Measurements from ENCODE around the gene PCGF6. TPM values are rescaled to one million over a fixed set of nuclear protein-coding genes. Genes with fewer than 3 reads are reported as not detected.
"Not testable (repeated sequence)": the region's sequence is repeated elsewhere in the genome, so short reads cannot be mapped to it uniquely, and the experiment has no call there.

The PCGF6 gene, protein sequence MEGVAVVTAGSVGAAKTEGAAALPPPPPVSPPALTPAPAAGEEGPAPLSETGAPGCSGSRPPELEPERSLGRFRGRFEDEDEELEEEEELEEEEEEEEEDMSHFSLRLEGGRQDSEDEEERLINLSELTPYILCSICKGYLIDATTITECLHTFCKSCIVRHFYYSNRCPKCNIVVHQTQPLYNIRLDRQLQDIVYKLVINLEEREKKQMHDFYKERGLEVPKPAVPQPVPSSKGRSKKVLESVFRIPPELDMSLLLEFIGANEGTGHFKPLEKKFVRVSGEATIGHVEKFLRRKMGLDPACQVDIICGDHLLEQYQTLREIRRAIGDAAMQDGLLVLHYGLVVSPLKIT
- 15.7 TPM for polyA plus RNA-seq (ENCODE audit: insufficient read length)
- long read RNA-seq, donor 1, partial matches to known transcripts, result 0 of 6 reads
- long read RNA-seq, donor 1, other reads (novel, unspliced or antisense), result 0 of 6 reads
- long read RNA-seq, donor 2, partial matches to known transcripts, result 6 of 20 reads
- long read RNA-seq, donor 2, other reads (novel, unspliced or antisense), result 13 of 20 reads
- long read RNA-seq, donor 3, partial matches to known transcripts, result 0 of 3 reads
- long read RNA-seq, donor 3, other reads (novel, unspliced or antisense), result 0 of 3 reads
- long read RNA-seq, donor 4, result 0 reads
- long read RNA-seq, donor 5, partial matches to known transcripts, result 6 of 10 reads
- long read RNA-seq, donor 5, other reads (novel, unspliced or antisense), result 0 of 10 reads
- long read RNA-seq, donor 6, transcript PCGF6-202 (10 exons, 2,230 nt), result major isoform, 6 of 6 reads
- long read RNA-seq, donor 6, partial matches to known transcripts, result 0 of 6 reads
- long read RNA-seq, donor 6, other reads (novel, unspliced or antisense), result 0 of 6 reads
- long read RNA-seq, donor 7, partial matches to known transcripts, result 0 of 2 reads
- long read RNA-seq, donor 7, other reads (novel, unspliced or antisense), result 0 of 2 reads
- long read RNA-seq, donor 8, result 0 reads

DNA sequence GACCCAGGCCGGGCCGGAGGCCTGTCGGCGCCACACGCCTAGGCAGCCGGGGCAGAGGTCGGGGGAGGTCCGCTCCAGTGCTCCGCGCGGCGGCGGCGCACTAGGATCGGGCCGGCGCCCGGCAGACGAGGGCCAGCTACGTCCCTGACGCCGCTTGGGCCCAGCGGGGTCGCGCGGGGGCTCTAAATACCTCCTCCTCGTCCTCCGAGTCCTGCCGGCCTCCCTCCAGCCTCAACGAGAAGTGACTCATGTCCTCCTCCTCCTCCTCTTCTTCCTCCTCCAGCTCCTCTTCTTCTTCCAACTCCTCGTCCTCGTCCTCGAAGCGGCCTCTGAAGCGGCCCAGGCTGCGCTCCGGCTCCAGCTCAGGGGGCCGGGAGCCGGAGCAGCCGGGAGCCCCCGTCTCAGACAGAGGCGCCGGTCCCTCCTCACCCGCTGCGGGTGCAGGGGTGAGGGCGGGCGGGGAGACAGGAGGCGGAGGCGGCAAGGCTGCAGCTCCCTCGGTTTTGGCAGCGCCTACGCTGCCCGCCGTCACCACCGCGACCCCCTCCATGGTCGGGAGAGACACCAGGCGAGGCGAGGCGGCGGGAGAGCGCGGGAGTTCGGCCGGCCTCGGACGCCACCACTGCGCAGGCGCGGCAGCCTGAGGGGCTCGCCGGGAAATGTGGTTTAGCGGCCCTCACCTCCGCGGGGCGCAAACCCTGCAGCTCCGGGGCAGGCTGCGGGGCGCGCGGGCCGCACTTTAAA, at the start of gene PCGF6:
Gene PCGF6, minus strand, starts transcription at position 624 of the 744 bp plus-strand sequence. Its CDS starts 74 bp downstream, at position 550.
- DNase-seq, result peak; percentile 86

DNA sequence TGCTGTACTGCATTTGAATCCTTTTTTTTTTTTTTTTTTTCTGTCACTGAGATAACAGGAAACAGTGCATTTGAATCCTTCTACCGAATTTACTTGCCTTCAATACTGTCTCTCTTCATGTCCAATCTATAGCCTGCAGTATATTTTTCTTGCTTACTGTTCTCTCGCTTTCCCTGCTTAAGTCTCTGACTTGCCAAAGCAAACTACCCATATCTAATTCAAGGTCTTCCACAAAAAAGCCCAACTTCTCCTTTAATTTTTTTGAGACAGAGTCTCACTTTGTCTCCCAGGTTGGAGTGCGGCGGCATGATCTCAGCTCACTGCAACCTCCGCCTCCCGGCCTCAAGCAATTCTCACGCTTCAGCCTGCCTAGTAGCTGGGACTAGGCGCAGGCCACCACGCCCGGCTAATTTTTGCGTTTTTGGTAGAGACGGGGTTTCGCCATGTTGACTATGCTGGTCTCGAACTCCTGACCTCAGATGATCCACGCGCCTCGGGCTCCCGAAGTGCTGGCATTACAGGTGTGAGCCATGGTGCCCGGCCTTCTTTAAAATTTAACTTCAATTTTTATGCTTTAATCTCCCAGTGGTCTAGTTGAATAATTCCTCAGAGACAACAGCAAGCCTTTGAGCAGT, 46.4 kb upstream of the PCGF6 start:
- DNase-seq, result no peak

DNA sequence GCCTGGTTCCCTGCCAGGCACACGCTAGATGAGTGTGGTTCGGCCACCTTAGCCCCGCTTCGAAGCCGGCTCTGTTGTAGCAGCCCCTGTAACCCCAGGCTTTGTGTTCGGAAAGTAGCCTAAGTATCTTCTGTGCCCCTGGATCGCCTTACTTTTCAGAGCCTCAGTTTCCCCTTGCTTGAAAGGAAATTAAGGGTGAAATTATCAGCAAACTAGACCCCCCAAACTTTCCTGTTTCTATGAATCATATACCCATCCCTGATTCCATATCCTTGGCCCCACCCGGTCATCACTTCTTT, 45.8 kb upstream of the PCGF6 start:
- DNase-seq, result no peak

DNA sequence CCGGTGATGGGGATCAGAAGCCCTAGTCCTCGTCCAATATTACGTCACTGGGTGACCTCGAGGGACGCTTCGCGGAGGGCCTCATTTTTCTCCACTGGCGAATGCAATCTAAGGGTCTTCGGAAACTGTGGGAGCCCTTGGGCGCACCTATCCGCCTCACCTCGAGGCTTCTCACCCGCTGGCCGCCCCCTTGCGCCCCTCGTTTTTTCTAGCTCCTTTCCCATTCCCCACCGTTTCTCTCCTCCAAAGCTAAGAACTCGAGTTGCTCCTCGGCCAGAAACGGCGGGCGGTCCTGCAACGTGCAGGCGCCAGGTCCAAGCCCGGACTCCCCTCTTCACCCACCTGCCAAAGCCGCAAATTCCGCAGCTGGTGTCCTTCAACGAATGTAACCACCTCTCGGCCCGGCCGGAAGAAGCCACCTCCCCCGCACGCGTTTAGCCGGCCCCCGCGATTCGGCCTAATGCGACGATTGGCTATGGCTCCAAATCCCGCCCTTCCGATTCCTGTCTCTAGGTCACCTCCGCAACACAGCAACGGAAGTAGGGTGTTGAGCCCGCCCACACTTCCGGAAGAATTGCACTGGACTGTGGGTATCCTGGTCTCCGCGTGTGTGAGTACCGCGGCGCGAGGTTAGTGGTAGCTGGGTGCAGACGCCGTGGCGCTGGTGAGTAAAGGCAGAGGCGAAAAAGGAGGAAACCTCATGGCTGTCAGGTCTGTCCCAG, 45.3 kb upstream of the PCGF6 start, which contains the start of the genes ATP5MK and PDCD11:
Gene ATP5MK, minus strand, starts transcription at position 409 of the 722 bp plus-strand sequence. CDS start 4,018 bp downstream, outside the sequence.
Gene PDCD11, plus strand, starts transcription at position 560 of the 722 bp plus-strand sequence. CDS start 1,801 bp downstream, outside the sequence.
- DNase-seq, result peak; percentile 98

DNA sequence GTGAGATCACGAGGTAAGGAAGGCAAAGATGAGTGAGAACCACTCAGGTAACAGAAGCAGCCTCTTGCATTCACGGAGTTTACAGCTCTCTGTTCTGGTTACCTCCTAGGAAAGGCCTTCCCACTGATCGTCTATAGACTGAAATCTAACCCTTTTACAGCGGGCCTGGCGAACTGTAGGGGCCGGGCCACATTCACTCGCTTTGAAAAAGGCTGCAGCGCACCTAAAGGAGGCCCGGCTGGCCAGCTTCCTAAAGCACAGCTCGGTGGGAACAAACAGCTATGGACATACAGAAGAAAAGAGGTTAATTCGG, 44.8 kb upstream of the PCGF6 start:
- DNase-seq, result peak; percentile 19

GRCh38 chr10:103394180-103394579, 43.2 kb upstream of the PCGF6 start:
- no peak for DNase-seq

DNA sequence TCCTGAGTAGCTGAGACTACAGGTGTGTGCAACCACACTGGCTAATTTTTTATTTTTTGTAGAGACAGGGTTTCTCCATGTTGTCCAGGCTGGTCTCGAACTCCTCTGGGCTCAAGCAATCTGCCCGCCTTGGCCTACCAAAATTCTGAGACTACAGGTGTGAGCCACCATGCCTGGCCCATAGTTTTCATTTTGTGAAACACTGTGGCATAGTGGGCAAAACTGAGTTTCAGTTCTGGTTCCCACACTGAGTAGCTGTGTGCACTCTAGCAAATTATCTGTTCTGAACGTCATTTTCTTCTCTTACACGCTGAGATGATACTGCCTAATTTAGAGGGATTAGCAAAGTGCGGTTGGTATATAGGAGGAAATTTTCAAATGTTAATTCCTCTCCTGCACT, 31.8 kb upstream of the PCGF6 start:
- no peak for DNase-seq

- DNase-seq, result no peak
Observed at GRCh38 chr10:103374263-103374662, 23.3 kb upstream of the PCGF6 start.

DNA sequence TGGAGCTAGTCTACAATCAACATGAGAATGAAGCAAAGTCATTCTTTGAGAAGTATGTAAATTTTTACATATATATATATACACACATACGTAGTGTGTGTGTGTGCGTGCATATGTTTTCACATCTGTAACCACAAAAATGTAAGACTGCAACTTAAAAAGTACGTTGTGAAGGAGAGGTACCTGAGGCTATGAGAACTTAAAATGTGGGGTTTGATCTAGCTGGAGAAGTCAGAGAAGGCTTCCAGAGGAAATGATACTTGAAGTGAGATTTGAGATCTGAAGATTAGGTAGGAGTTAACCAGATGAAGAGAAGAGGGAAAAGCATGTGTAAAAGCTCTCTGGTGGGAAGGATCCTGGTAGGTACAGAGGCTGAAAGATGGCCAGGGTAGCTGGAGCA, 22.6 kb upstream of the PCGF6 start:
- no peak for DNase-seq

GRCh38 chr10:103367782-103368518, 17.0 kb upstream of the PCGF6 start, which contains the start of gene TAF5:
TAF5 (plus strand) TSS chr10:103367976; CDS start chr10:103367990, 14 bp downstream.
- DNase-seq, result peak; percentile 97

DNA sequence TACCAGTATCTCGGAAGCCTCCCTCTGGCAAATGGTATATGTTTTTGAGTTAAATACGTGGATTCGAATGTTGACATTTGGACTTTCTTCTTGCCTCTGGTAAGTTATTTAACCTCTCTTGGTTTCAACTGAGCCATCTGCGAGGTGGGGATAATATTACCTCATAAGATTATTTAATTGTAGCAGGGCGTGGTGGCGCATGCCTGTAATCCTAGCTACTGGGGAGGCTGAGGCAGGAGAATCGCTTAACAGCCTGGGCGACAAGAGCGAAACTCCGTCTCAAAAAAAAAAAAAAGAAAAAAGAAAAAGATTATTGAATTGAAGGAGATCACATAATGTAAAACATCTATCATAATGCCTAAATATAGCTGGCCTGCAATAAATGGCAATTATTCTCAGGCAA, 16.4 kb upstream of the PCGF6 start:
- peak; percentile 6 for DNase-seq

- DNase-seq, result not testable (repeated sequence)
Observed at GRCh38 chr10:103360791-103361190, 9.9 kb upstream of the PCGF6 start.

GRCh38 chr10:103359493-103359892, 8.6 kb upstream of the PCGF6 start:
- not testable (repeated sequence) for DNase-seq

GRCh38 chr10:103355906-103356599, 5.1 kb upstream of the PCGF6 start:
- no peak for DNase-seq

DNA sequence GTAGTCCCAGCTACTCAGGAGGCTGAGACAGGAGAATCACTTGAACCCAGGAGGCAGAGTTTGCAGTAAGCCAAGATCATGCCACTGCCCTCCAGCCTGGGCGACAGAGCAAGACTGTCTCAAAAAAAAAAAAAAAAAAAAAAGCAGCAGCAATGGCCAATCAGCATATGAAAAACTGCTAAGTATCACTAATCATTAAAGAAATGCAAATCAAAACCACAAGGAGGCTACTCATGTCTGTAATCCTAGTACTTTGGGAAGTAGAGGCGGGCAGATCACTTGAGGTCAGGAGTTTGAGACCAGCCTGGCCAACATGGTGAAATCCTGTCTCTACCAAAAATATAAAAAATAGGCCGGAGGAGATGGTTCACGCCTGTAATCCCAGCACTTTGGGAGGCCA, 3.6 kb upstream of the PCGF6 start:
- not testable (repeated sequence) for DNase-seq

GRCh38 chr10:103353281-103353680, 2.3 kb upstream of the PCGF6 start:
- DNase-seq, result no peak

DNA sequence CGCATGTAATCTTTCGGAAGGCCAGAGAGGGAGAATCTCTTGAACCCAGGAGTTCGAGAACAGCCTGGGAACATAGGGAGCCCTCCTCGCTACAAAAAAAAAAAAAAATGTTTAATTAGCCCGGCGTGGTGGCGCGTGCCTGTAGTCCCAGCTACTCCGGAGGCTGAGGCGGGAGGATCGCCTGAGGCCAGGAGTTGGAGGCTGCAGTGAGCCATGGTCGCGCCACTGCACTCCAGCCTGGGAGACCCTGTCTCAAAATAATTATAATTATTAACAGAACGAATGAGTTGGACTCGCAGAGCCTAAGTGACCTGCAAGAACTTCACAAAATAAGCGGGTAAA, 794 bp downstream of the PCGF6 start:
- DNase-seq, result peak; percentile 3

- no peak for DNase-seq
Observed at GRCh38 chr10:103336370-103336769, 14.6 kb downstream of the PCGF6 start.

- no peak for DNase-seq
Observed at GRCh38 chr10:103334567-103334966, 16.4 kb downstream of the PCGF6 start.

Measured in left kidney (tissue), 8 donors.